DMS153 (cell line): ENCODE results near the gene PDE6D.
A peak's percentile ranks its signal among the peaks of the same experiment; 100 is the strongest.

ENCODE experiments used
- DNase-seq: peaks from one replicate; lab custom pipeline; 2025; lab: John Stamatoyannopoulos, UW

Gene PDE6D

DNA sequence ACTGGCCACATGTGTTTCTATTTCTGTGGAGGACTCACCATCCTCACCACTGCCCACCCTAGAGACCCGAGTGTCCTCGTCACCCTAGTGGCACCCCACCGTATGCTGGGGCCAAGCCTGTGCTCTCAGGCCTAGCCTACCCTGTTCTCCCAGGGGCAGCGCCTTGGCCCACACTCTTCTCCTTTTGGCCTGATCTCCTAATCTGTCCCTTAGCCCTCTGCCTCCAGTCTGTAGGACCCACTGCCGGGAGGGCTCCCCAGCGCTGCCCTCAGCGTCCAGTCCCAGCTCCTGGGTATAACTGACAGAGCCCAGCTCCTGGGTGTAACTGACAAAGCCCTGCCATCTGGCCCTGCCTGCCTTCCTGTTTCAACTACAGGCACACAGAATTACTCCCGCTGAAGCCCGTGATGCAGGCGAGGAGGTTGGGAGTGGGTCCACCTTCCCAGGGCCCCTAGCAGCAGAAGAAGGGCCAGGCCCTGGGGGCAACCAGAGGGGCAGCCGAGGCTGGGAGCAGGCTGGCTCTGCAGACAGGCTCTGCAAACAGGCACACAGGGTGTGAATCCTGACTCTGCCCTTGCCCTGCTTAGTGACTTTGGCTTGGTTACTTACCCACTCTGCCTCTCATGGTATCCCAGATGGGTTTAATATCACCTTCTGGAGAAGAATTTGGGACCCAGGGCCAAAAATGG is 98.3 kb downstream of the PDE6D start:
- peak; percentile 30 for DNase-seq
